Keratinocyte (primary cell): ENCODE data around the gene COMMD9.

Source experiments
- EZH2 ChIP-seq: IDR thresholded peaks from one replicate; pipeline ENCODE4 v1.6.1; 2012; ENCODE audit warnings: inconsistent platforms, mild to moderate bottlenecking, low read length, moderate library complexity
- TF ChIP-seq, protein P1 (sequence below), 3 experiments: IDR thresholded peaks in 1 of 3; conservative IDR thresholded peaks in 1 of 3; optimal IDR thresholded peaks in 1 of 3; 2 replicates in 2 of 3; 3 replicates in 1 of 3; pipeline versions ENCODE3 to v1.5.1; 2011; ENCODE audit warnings: low read length in 3 of 3, mild to moderate bottlenecking in 3 of 3, moderate library complexity in 2 of 3, control low read depth in 1 of 3, inconsistent platforms in 1 of 3; ENCODE audit not compliant: insufficient read depth in 2 of 3; ENCODE audit errors: extremely low read depth in 1 of 3

- TF ChIP-seq, protein P1, sequence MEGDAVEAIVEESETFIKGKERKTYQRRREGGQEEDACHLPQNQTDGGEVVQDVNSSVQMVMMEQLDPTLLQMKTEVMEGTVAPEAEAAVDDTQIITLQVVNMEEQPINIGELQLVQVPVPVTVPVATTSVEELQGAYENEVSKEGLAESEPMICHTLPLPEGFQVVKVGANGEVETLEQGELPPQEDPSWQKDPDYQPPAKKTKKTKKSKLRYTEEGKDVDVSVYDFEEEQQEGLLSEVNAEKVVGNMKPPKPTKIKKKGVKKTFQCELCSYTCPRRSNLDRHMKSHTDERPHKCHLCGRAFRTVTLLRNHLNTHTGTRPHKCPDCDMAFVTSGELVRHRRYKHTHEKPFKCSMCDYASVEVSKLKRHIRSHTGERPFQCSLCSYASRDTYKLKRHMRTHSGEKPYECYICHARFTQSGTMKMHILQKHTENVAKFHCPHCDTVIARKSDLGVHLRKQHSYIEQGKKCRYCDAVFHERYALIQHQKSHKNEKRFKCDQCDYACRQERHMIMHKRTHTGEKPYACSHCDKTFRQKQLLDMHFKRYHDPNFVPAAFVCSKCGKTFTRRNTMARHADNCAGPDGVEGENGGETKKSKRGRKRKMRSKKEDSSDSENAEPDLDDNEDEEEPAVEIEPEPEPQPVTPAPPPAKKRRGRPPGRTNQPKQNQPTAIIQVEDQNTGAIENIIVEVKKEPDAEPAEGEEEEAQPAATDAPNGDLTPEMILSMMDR (optimal IDR thresholded peaks at IDR 0.05 in 1 of 3, IDR thresholded peaks at IDR 0.05 in 1 of 3, conservative IDR thresholded peaks at IDR 0.05 in 1 of 3; ENCODE audit: extremely low read depth in 1 of 3, insufficient read depth in 2 of 3, low read length in 3 of 3), result no peak
- TF ChIP-seq EZH2, result no peak
Measured at GRCh38 chr11:36281850-36282249, 7.4 kb downstream of the COMMD9 start.
